Measurements from ENCODE around the gene OR6Y1. TPM values are rescaled to one million over a fixed set of nuclear protein-coding genes. Genes with fewer than 3 reads are reported as not detected.

Gene OR6Y1
- total and polyA plus RNA-seq, 2 of the 8 experiments (the other 6 are each of a cell fraction or from before 2014, with no cell fraction given), result 0.07 TPM; not detected in 1

GRCh38 chr1:158507511-158507910, 46.7 kb downstream of the OR6Y1 start (continued):
- TF ChIP-seq CHD7 (IDR thresholded peaks at IDR 0.05; ENCODE audit: insufficient replicate concordance, low read length) (no peak), ZNF274 (IDR thresholded peaks at IDR 0.05; ENCODE audit: borderline replicate concordance, extremely low read depth, low read length) (no peak), POU5F1 (IDR thresholded peaks at IDR 0.05; ENCODE audit: low read depth, low read length) (no peak), SIN3A (conservative IDR thresholded peaks at IDR 0.05 in 1 of 2, IDR thresholded peaks at IDR 0.05 in 1 of 2; ENCODE audit: low read depth in 1 of 2, low read length in 2 of 2) (no peak), HDAC6 (IDR thresholded peaks at IDR 0.05; ENCODE audit: low read depth, low read length) (no peak), SIRT6 (IDR thresholded peaks at IDR 0.05; ENCODE audit: low read length) (no peak), USF2 (IDR thresholded peaks at IDR 0.05; ENCODE audit: low read length) (no peak), NRF1 (IDR thresholded peaks at IDR 0.05; ENCODE audit: low read depth, low read length) (no peak)
